Neural crest cell (in vitro differentiated cells): Measurements from ENCODE around the gene SRSF2. TPM values are rescaled to one million over a fixed set of nuclear protein-coding genes. Genes with fewer than 3 reads are reported as not detected.

Experiments
- DNase-seq: peaks from one replicate; pipeline ENCODE4 v3.0.0; 2021; ENCODE audit warnings: low read depth, mixed read lengths, low spot score
- H3K27ac Mint-ChIP-seq: one replicate; pipeline ENCODE4 v1.8.0; 2021; ENCODE audit warnings: mild to moderate bottlenecking, mixed read lengths; ENCODE audit not compliant: unreplicated experiment
- H3K27me3 Mint-ChIP-seq: 2 replicates; pipeline ENCODE4 v1.8.0; 2021; ENCODE audit warnings: low read depth, mild to moderate bottlenecking, mixed read lengths
- H3K36me3 Mint-ChIP-seq: 2 replicates; pipeline ENCODE4 v1.8.0; 2021; ENCODE audit warnings: low read depth, mild to moderate bottlenecking, mixed read lengths
- H3K4me1 Mint-ChIP-seq: 2 replicates; pipeline ENCODE4 v1.8.0; 2021; ENCODE audit warnings: mixed read lengths
- H3K4me3 Mint-ChIP-seq: one replicate; pipeline ENCODE4 v1.8.0; 2021; ENCODE audit warnings: mild to moderate bottlenecking, mixed read lengths
- H3K9me3 Mint-ChIP-seq: 2 replicates; pipeline ENCODE4 v1.8.0; 2021; ENCODE audit warnings: mixed read lengths
- long read RNA-seq: library from polyadenylated mRNA; unstranded; transcript quantifications from one replicate; pipeline ENCODE4 v2.0.0, GENCODE V29; 2020
- total RNA-seq: library from RNA; stranded (reverse); gene quantifications from 2 replicates; pipeline ENCODE4 v1.2.1, GENCODE V29; 2021
- TF ChIP-seq, protein P1 (sequence below): fragments of 200-600 bp; sonication (generic); conservative IDR thresholded peaks from 2 replicates; pipeline ENCODE4 v1.5.0; 2021; ENCODE audit warnings: antibody characterized with exemption, mild to moderate bottlenecking

Gene SRSF2
- total RNA-seq = 425 and 453 TPM in 2 replicates
- long read RNA-seq, transcript SRSF2-203 (2 exons, 2,885 nt) = minor isoform, 6 of 83 reads
- long read RNA-seq, transcript SRSF2-202 (3 exons, 1,927 nt) = major isoform, 54 of 83 reads
- long read RNA-seq, partial matches to known transcripts = 16 of 83 reads
- long read RNA-seq, other reads (novel, unspliced or antisense) = 3 of 83 reads

GRCh38 chr17:76737082-76737675 is at the start of gene SRSF2:
Gene SRSF2 (minus strand): TSS chr17:76737331. CDS start chr17:76737160, 171 bp downstream.
- H3K4me3 Mint-ChIP-seq = peak within 1 kb of the TSS; percentile 99
- peak within 1 kb of the TSS; percentile 100 for H3K27ac Mint-ChIP-seq
- DNase-seq = peak; percentile 98
- H3K27me3 Mint-ChIP-seq = peaks cover 5% of the 10 kb centered on the region
- H3K4me1 Mint-ChIP-seq = peaks cover 59% of the 10 kb centered on the region
- H3K36me3 Mint-ChIP-seq = peaks cover 34% of the 10 kb centered on the region
- TF ChIP-seq, protein P1, sequence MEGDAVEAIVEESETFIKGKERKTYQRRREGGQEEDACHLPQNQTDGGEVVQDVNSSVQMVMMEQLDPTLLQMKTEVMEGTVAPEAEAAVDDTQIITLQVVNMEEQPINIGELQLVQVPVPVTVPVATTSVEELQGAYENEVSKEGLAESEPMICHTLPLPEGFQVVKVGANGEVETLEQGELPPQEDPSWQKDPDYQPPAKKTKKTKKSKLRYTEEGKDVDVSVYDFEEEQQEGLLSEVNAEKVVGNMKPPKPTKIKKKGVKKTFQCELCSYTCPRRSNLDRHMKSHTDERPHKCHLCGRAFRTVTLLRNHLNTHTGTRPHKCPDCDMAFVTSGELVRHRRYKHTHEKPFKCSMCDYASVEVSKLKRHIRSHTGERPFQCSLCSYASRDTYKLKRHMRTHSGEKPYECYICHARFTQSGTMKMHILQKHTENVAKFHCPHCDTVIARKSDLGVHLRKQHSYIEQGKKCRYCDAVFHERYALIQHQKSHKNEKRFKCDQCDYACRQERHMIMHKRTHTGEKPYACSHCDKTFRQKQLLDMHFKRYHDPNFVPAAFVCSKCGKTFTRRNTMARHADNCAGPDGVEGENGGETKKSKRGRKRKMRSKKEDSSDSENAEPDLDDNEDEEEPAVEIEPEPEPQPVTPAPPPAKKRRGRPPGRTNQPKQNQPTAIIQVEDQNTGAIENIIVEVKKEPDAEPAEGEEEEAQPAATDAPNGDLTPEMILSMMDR = no peak
- no peaks in the 10 kb centered on the region for H3K9me3 Mint-ChIP-seq

DNA sequence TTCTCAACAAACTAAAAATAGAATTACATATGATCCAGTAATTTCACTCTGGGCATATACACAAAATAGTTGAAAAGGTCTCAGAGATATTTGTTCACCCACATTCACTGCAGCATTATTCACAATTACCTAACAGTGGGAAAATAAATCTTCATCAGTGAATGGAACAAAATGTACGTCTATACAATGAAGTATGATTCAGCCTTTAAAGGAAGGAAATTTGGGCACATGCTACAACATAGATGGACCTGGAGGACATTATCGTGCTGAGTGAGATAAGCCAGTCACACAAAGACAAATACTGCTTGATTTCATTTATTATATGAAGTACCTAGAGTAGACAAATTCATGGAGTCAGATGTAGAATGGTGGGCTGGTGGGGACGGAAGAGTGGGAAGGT is 47.8 kb upstream of the SRSF2 start:
- H3K27me3 Mint-ChIP-seq = no peaks in the 10 kb centered on the region
- peaks cover 20% of the 10 kb centered on the region for H3K4me1 Mint-ChIP-seq
- no peak for DNase-seq
- no peaks in the 10 kb centered on the region for H3K9me3 Mint-ChIP-seq
- H3K4me3 Mint-ChIP-seq = no peak overlapping the region
- H3K27ac Mint-ChIP-seq = no peak overlapping the region
- peaks cover 4% of the 10 kb centered on the region for H3K36me3 Mint-ChIP-seq
- TF ChIP-seq, protein P1 = no peak

- Mint-ChIP-seq H3K9me3 (no peaks in the 10 kb centered on the region), H3K36me3 (peaks cover 9% of the 10 kb centered on the region), H3K27ac (no peak overlapping the region), H3K4me3 (no peak overlapping the region), H3K4me1 (peaks cover 12% of the 10 kb centered on the region), H3K27me3 (no peaks in the 10 kb centered on the region)
- TF ChIP-seq, protein P1 = no peak
- no peak for DNase-seq
Observed at GRCh38 chr17:76783146-76783545, 46.0 kb upstream of the SRSF2 start.

- peaks cover 5% of the 10 kb centered on the region for H3K4me1 Mint-ChIP-seq
- H3K27me3 Mint-ChIP-seq = no peaks in the 10 kb centered on the region
- no peak overlapping the region for H3K27ac Mint-ChIP-seq
- DNase-seq = no peak
- TF ChIP-seq, protein P1 = no peak
- H3K9me3 Mint-ChIP-seq = no peaks in the 10 kb centered on the region
- H3K36me3 Mint-ChIP-seq = peaks cover 10% of the 10 kb centered on the region
- no peak overlapping the region for H3K4me3 Mint-ChIP-seq
Observed at GRCh38 chr17:76781056-76781982, 44.2 kb upstream of the SRSF2 start.

GRCh38 chr17:76775021-76775600 is 38.0 kb upstream of the SRSF2 start:
- no peak overlapping the region for H3K27ac Mint-ChIP-seq
- H3K27me3 Mint-ChIP-seq = no peaks in the 10 kb centered on the region
- no peaks in the 10 kb centered on the region for H3K9me3 Mint-ChIP-seq
- no peak overlapping the region for H3K4me3 Mint-ChIP-seq
- no peak for DNase-seq
- H3K36me3 Mint-ChIP-seq = peaks cover 24% of the 10 kb centered on the region
- H3K4me1 Mint-ChIP-seq = no peaks in the 10 kb centered on the region
- TF ChIP-seq, protein P1 = no peak
